ENCODE measurements around the gene KIAA0319L. TPM values are rescaled to one million over a fixed set of nuclear protein-coding genes. Genes with fewer than 3 reads are reported as not detected.
"Not testable (repeated sequence)": the region's sequence is repeated elsewhere in the genome, so short reads cannot be mapped to it uniquely, and the experiment has no call there.

KIAA0319L gene
- total RNA-seq, 1 experiment from 2014 or later, result 16.1 TPM

DNA sequence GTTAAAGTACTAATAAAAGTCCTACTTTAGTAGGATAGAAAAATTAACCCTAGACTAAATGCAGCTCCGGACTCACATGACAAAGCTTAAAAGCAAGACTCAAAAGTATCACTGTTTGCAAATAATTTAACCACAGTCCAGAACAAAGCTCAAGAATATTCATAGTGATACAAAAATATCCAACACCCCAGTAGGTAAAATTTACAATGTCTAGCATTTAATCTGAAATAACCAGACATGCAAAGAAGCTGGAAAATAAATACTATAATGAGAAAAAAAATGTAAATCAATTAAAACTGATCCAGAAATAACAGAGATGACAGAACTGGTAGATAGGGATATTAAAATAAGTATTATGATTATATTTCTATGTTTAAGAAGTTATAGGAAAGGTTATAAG is 67.0 kb downstream of the KIAA0319L start:
- DNase-seq (ENCODE audit: low spot score), result no peak

DNA sequence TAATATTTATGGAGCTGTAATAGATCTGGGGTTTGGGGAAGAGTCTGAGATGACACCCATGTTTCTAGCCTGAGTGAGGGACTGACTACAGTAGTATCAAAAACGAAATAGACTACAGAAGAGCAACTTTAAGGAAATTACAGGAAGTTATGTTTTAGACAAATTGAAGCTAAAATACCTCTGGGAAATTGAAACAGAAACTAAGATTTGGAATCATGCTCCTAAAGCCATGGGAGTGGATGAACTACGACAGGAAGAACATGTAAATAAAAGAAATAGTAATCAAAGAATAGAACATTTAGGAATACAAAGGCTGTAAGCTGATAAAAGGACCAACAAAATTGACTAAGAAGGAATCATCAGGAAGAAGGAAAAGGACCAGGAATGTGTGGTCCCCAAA is 68.9 kb downstream of the KIAA0319L start:
- DNase-seq (ENCODE audit: low spot score), result no peak

DNA sequence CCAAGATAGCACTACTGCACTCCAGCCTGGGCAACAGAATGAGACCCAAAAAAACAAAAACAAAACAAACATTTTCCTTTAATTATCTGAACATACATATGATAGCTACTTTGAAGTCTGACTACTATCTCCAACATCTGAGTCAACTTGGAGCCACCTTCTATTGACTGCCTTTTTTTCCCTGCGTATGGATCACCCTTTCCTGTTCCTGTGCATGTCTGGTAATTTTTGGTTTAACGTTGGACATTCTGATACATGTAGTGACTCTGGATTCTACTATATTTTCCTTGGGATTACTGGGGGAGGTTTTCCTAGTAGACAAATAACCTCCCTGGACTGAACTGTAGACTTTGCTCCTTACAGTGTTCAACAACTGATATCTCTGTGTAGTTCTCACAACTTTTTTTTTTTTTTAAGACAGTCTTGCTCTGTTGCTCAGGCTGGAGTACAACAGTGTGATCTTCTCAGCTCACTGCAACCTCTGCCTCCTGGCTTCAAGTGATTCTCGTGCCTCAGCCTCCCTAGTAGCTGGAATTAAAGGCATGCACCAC is 70.3 kb downstream of the KIAA0319L start:
- no peak for DNase-seq (ENCODE audit: low spot score)

DNA sequence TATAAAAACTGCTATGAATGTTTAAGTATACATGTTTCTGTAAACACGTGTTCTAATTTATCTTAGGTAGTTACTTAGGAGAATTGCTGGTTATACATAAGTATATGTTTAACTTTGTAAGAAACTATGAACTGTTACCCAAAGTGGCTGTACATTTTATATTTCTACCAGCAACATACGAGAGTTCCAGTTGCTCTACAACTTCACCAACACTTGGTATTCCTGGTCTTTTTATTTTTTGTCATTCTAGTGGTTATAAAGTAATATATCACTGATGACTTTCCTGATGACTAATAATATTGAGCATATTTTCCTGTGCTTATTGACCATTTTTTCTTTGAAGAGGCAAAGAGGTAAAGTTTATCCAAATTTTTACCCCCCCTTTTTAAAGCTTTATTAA is 76.0 kb downstream of the KIAA0319L start:
- no peak for DNase-seq (ENCODE audit: low spot score)

DNA sequence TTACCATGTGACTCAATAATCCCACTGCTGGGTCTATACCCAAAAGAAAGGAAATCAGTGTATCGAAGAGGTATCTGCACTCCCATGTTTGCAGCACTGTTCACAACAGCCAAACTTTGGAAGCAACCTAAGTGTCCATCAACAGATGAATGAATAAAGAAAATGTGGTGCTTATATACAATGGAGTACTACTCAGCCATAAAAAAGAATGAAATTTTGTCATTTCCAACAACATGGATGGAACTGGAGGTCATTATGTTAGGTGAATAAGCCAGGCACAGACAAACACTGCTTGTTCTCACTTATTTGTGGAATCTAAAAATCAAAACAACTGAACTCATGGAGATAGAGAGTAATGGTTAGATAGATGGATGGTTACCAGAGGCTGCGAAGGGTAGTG is 79.3 kb downstream of the KIAA0319L start:
- DNase-seq (ENCODE audit: low spot score), result no peak

DNA sequence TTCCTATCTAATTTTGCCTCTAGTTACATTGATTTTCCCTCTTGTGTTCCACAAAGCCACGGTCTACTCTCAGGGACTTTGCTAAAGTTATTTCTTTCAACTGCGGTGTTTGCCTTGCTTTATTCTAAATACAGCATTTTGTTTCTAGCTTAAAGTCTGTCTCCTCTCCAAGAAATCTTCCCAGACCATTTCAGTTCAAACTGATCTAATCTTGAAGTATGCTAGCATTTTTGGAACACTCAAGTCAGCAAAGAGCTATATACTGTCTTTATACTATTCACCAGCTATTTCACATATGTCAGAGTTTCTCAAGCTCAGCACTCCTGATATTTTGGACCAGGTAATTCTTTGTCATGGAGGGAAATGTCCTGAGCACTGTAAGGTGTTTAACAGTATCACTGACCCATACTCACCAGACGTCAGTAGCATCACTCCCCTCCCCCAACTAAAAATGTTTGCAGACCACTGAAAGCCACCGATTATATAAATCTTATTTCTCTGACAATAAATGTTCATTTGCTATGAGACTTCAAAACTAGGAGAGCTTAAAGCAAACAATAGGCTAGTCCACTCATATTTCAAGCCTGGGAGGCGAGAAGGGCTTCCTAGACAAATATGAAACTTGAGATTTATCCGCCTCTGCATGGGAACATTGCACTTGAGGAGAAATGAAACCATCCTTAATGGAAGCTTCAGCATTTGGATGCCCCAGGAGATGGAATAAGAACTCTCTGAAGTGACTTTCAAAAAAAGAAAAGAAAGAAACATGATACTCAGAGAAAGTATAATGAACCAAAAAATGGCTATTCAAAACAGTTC is 81.1 kb downstream of the KIAA0319L start:
- no peak for DNase-seq (ENCODE audit: low spot score)

DNA sequence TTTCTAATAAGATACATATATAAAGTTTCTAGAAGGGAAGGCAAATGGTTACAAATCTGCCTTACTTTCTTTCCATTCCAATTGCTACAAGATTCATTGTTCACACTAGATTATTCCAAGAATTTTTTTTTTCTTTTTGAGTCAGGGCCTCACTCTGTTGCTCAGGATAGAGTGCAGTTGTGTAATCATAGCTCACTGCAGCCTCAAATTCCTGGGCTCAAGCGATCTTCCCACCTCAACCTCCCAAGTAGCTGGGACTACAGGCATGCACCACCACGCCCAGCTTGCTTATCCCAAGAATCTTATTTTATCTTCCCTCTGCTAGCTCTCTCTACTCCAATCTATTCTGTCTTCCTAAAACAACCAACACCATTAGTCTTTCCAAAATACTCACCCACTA is 81.8 kb downstream of the KIAA0319L start:
- no peak for DNase-seq (ENCODE audit: low spot score)

DNA sequence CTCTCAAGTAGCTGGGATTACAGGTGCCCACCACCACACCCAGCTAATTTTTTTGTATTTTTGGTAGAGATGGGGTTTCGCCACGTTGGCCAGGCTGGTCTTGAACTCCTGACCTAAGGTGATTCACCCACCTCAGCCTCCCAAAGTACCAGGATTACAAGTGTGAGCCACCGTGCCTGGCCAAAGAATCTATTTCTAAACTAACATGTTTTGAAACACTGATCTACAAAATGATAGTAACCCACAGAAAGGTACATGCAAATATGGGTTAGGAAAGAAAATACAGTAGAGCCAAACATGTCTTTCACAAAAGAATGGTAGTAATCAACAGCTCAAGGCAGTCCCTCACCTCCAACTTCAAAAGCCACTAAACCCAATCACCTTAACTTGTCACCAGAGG is 84.0 kb downstream of the KIAA0319L start:
- not testable (repeated sequence) for DNase-seq (ENCODE audit: low spot score)

DNA sequence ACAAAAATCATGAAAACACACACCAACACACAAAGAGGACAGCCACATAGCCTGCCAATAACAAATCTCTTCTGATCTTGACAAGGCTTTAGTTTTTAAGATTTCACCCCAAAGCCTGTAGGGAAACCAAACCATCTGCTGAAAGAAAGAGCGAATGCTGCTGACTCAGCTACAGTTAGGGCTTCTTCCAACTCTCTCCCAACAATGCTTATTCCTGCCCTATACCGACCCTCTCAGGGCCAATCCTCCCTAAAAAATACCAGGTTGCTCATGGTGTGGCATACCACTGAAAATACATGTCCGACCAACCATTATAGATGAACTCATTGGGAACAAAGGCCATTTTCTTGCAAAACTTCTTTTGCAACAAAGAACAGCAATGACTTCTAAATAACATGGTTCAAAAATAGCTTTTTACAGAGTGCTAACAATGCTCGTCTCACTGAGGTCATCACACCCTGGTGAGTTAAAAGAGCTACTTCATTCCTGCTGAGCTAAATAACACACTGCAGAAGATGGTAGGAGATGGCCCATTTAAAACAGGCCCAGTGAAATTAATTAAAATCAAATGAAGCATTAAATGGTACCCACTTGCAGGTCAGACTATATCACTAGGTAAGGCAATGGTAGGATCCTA is 86.1 kb downstream of the KIAA0319L start:
- no peak for DNase-seq (ENCODE audit: low spot score)

DNA sequence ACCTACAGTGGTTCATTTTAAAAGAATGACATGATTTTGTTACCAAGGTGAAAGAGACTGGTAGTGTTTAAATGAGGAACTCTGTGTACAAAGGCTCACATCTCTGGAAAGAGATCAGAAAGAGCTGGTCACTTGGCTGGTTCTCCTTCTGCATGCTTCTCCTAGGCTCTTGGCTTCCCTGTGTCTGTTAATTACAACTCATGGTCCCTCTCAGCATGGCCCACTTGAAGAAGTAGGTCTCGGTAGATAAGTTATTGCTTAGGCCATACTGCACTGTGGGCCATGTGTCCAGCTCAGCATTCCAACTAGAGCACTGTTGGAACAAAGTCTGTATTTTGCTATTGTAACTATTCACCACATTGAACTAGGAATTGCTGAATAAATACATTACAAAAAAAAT is 91.1 kb downstream of the KIAA0319L start:
- DNase-seq (ENCODE audit: low spot score), result no peak

DNA sequence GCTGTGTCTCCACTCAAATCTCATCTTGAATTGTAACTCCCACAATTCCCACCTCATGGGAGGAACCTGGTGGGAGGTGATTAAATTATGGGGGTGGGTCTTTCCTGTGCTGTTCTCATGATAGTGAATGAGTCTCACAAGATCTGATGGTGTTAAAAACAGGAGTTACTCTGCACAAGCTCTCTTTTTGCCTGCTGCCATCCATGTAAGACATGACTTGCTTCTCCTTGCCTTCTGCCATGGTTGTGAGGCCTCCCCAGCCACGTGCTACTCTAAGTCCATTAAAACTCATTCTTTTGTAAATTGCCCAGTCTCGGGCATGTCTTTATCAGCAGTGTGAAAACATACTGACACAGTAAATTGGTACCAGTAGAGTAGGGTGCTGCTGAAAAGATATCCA is 93.5 kb downstream of the KIAA0319L start:
- DNase-seq (ENCODE audit: low spot score), result not testable (repeated sequence)

DNA sequence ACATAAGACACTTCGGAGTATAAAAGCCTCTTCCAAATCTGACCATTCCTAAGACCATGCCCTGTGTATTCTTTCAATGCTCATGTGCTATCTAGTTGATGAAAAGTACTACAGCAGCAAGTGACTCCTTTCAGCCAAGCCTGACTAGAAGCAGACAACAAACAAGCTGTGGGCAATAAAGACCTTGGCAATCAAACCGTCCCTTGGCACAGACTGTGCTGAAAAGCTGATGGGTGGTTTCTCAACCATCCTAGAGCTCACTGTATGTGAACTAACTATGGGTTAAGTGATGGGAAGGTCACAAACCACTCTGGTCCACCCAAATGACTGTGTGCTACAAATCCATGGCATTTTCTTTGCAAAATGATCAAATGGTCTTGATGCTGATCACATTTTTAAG is 94.0 kb downstream of the KIAA0319L start:
- no peak for DNase-seq (ENCODE audit: low spot score)

DNA sequence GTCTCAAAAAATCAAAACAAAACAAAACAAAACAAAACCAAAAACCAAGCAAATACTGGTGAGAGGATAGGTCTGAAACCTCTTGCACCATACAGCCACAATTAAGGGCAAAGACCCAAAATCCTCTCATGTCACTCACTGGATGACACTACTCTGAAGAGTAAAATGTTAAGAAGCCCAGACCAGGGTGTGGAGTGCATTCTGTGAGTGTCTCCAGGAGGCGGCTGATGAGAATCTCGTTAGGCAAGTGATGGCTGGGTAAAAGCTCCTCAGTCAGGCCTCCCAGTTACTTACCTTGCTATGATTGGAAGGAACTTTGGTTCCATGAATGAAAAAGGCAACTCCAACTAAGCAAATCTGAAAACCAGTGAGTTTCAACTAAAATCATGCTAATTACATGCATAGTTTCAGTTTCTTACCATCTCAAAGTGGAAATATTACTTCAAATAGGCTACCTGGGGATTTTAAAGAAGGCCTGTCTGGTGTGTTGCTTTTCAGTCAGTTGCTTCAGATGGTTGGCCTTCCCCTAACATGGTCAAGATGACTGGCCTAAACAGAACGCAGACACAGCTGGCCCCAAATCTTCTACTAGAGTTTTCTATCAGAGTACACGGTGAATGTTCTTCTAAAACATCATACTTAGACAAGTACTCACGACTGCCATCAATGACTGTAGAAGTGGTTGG is 95.1 kb downstream of the KIAA0319L start:
- no peak for DNase-seq (ENCODE audit: low spot score)

DNA sequence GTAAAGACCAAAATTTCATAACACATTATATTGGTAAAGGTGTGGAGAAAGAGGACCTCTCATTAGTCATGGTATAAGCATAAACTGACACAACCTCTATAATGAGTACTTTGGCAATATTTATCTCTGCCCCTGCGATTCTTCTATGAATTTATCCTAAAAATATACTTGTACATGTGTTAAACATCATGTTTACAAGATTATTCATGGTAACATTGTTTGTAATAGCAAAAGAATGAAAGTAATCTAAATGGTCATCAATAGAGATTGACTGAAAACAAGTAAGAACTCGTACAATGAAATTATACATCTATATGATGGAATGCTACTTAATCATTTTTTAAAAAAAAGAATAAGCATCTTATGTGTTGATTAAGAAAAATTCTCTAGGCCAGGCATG is 96.4 kb downstream of the KIAA0319L start:
- no peak for DNase-seq (ENCODE audit: low spot score)

DNA sequence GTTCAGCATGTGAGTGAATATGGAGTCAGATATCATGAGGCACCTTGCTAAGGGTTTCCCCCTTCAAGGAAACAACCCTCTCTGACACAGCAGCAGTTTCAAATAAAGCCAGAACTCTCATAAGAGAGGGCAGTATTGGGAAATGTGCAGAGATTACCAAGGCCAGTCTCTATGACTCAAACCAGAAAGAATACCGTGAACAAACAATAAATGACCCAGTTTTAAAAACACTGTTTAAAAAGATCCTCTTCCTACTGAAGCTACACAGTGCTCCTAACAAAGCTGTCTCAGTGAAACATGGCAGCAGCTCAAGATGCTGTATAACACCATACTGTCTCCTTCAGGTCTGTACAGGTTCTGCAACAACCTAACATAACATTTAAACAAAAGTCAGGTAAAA is 102.6 kb downstream of the KIAA0319L start:
- no peak for DNase-seq (ENCODE audit: low spot score)

DNA sequence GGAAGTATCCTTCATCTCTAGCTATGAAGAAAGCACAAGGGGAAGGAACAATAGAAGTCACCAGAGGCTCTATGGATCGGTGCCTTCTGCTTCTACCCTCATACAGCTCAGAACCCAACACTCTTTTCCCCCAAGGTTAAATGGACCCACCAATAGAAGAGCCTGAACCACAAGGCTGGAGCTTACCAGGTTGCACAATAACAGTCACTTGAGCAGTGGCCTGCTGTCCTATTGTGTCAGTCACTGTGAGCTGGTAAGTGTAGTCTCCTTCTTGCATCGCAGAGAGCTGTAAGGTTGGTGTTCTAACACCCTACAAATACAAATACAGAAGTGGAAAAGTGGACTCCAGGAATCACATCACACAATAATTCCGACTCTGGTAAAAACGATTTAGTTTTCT is 103.0 kb downstream of the KIAA0319L start:
- no peak for DNase-seq (ENCODE audit: low spot score)

DNA sequence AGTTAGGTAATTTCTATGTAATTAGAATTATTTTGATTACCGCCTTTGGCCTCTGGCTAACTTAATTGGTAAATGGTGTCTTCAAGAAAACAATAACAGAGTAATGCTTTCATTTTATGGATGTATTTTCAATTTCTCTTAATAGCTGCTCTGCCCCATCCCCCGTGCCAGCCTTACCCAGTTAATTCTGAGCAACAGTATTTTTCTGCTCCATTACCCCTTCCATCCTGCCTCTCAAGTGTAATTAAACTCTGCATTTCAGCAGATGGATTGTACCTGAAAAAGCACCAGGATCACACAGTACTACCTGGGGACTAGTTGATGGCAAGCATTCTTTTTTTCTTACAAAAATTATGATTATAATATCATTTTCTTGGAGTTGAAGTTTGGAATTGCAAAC is 104.2 kb downstream of the KIAA0319L start:
- no peak for DNase-seq (ENCODE audit: low spot score)

DNA sequence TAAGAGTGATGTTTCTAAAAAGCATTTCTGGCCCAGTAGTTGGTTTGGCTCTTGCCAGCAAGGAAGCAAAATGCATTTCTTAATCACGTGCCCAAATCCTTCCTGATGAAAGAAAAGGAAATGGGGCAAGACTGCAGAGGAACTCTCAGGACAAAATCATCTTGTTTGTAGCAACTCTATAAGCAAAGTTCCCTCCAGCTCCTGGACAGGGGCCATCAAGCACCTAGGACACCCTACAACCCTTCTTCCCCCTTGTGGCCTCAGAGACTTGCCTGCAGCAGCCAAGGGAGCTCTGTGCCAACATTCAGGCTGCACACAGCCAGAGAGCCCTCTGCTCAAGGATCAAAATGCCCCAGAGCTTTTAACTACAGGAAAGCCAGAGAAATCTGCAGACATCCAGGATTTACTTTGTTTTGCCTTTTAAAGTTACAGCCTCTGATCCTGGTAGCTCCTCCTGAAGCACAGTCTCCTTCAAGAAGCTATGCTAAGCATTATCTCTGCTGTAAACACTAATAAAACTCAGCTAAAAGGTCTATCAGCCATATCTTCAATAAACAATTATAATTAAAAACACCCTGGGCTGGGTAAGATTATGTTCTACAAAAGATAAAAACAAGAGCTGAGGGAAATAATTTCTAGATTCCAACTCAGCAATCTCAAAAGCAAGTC is 105.0 kb downstream of the KIAA0319L start:
- peak; percentile 8 for DNase-seq (ENCODE audit: low spot score)

DNA sequence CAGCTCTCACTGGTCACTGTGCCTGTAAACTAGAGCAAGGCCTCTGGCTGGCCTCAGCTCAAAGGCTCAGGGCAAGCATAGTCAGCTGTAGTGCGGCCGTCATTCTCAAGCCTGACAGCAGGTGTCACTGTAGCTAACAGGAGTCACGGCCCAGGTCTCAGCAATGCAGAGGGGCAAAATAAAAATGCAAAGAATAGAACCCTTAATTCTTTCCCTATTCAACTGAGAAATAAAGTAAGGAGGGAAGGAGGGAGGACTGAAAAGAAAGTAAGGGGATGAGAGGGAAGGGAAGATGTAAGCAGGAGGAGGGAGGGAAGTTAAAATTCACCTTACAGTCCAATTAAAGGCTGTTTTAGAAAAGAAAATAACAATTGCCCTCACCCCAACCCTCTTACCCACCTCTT is 106.1 kb downstream of the KIAA0319L start:
- DNase-seq (ENCODE audit: low spot score), result peak; percentile 45

DNA sequence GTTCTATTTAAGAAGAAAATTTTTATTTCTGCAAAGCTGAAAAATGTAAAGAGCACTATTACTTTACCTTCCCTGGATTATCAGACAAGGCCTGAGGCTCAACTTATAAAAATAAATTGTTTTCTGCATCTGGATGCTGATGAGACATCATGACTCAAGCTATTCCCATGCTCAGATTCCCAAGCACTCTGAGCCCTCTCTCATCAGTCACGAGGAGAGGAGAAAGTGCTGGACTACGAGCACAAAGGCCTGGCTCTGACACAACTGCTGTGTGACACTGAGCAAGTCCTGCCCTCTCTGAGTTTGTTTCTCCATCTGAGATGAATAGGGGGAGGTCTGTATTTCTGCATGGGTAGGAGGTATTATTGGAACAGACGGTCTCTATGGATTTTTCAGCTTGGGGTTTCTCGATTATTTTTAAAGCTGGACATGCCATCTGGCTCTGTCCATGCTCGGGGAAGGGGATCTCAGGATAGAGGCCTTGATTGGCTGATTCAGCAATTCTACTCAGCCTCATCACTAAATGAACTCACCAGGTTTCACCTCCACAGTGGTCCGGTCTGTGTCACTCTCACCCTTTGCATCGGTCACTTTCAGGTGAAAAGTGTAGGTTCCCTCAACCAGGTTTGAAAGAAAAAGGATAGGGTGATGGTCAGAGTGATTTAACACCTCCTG is 107.7 kb downstream of the KIAA0319L start:
- peak; percentile 53 for DNase-seq (ENCODE audit: low spot score)

DNA sequence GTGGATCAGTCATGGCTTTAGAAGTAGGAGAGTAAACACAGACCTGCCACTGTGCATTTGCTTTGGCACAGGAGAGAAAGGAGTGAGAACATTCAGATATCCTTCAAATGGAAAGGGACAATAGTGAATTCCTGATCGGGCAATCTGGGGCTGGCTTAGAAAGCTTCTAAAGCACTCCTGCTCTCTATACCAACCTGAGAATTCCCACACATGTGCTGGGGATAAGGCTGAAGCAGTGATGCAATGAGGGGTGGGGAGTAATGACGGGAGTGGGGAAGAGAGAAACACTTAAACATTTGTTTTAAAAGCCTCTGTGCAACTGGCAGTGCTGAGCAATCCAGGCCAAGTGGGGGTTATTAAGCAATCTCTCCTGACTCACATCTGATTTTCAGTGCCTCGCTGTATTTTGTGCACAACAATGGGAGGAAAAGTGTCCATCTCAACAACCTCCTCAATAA is 108.8 kb downstream of the KIAA0319L start:
- peak; percentile 75 for DNase-seq (ENCODE audit: low spot score)
